GM23338 (cell line): ENCODE results near the gene MUC5AC.

ENCODE experiments used
- CTCF ChIP-seq, 2 experiments: fragments of 200-600 bp in 1 of 2; sonication (generic) in 1 of 2; conservative IDR thresholded peaks; 2 replicates each; pipeline versions ENCODE4 v1.5.1 to v1.6.1; 2016 to 2017; ENCODE audit warnings: antibody characterized with exemption in 2 of 2, low read depth in 2 of 2, mild to moderate bottlenecking in 2 of 2, moderate library complexity in 1 of 2
- EZH2 ChIP-seq: fragments of 200-600 bp; sonication (generic); IDR thresholded peaks from one replicate; pipeline ENCODE4 v1.8.0; 2017; ENCODE audit warnings: antibody characterized with exemption, mild to moderate bottlenecking, low read depth; ENCODE audit not compliant: unreplicated experiment
- POLR2AphosphoS5 ChIP-seq: IDR thresholded peaks from 2 replicates; pipeline ENCODE4 v1.6.1; 2016; ENCODE audit warnings: antibody characterized with exemption, low read depth
- REST ChIP-seq: IDR thresholded peaks from one replicate; pipeline ENCODE4 v1.6.1; 2018; ENCODE audit warnings: antibody characterized with exemption; ENCODE audit not compliant: unreplicated experiment

- TF ChIP-seq CTCF (conservative IDR thresholded peaks at IDR 0.05; ENCODE audit: low read depth in 2 of 2): no peak
- TF ChIP-seq REST: no peak
- TF ChIP-seq EZH2: no peak
- TF ChIP-seq POLR2AphosphoS5: no peak
Observed at GRCh38 chr11:1157341-1157644, 460 bp upstream of the MUC5AC start.
